Measurements from ENCODE around the gene ELN. TPM values are rescaled to one million over a fixed set of nuclear protein-coding genes. Genes with fewer than 3 reads are reported as not detected.

The ELN gene
- total RNA-seq, 2 experiments from 2014 or later, result 0.06 TPM; not detected in 1

- ChIA-PET CTCF (interaction anchor here (1.0 kb wide), 1 partner anchor 11 kb away, joined by 3 read pairs; no protein-coding TSS in a partner anchor), POLR2A (no interaction called here)
These were observed 50.5 kb downstream of the ELN start for GRCh38 chr7:74078461-74078860.

GRCh38 chr7:74082770-74083116 is 54.8 kb downstream of the ELN start:
- POLR2A ChIA-PET, result interaction anchor here (1.3 to 1.7 kb wide), 3 partner anchors 12 to 92 kb away, joined by 3 to 20 read pairs (median 19); partner anchors contain the start of gene EIF4H

GRCh38 chr7:74083117-74083876 is 55.3 kb downstream of the ELN start, which contains the start of gene LIMK1:
Gene LIMK1, plus strand, starts transcription at chr7:74083804. Its CDS starts 187 bp downstream, at chr7:74083991.
- POLR2A ChIA-PET, result interaction anchor here (1.0 to 1.7 kb wide), 6 partner anchors 11 to 100 kb away, joined by 3 to 20 read pairs (median 4); partner anchors contain the start of gene EIF4H
- CTCF ChIA-PET, result interaction anchor here (1.1 kb wide), 2 partner anchors 10 to 123 kb away, joined by 3 read pairs; no protein-coding TSS in a partner anchor

More at GRCh38 chr7:74082770-74083116, 54.8 kb downstream of the ELN start:
- CTCF ChIA-PET, result interaction anchor here (1.1 kb wide), 1 partner anchor 124 kb away, joined by 3 read pairs; no protein-coding TSS in a partner anchor

GRCh38 chr7:74083928-74084721 is 56.2 kb downstream of the ELN start:
- ChIA-PET POLR2A (interaction anchor here (0.5 to 1.7 kb wide), 7 partner anchors 10 to 100 kb away, joined by 3 to 20 read pairs (median 5); partner anchors contain the start of gene EIF4H), CTCF (interaction anchor here (1.1 kb wide), 1 partner anchor 9 kb away, joined by 3 read pairs; no protein-coding TSS in a partner anchor)

GRCh38 chr7:74084722-74085578 is 57.0 kb downstream of the ELN start:
- CTCF ChIA-PET, result interaction anchor here (0.6 kb wide), 1 partner anchor 211 kb away, joined by 3 read pairs; no protein-coding TSS in a partner anchor
- POLR2A ChIA-PET, result interaction anchor here (0.5 to 1.7 kb wide), 2 partner anchors 9 to 322 kb away, joined by 7 to 20 read pairs; no protein-coding TSS in a partner anchor

- ChIA-PET POLR2A (no interaction called here), CTCF (no interaction called here)
These were observed 59.9 kb downstream of the ELN start for GRCh38 chr7:74087791-74088453.

GRCh38 chr7:74092321-74092963 is 64.5 kb downstream of the ELN start:
- POLR2A ChIA-PET, result no interaction called here
- CTCF ChIA-PET, result interaction anchor here (1.1 to 1.3 kb wide), 2 partner anchors 9 to 83 kb away, joined by 3 to 5 read pairs; partner anchors contain the start of gene LIMK1

GRCh38 chr7:74092964-74093471 is 65.0 kb downstream of the ELN start:
- ChIA-PET CTCF (interaction anchor here (1.1 to 1.3 kb wide), 2 partner anchors 9 to 82 kb away, joined by 3 to 5 read pairs; partner anchors contain the start of gene LIMK1), POLR2A (interaction anchor here (3.0 kb wide), 1 partner anchor 9 kb away, joined by 20 read pairs; the partner anchor contains the start of gene LIMK1)

- POLR2A ChIA-PET, result interaction anchor here (3.0 kb wide), 1 partner anchor 10 kb away, joined by 20 read pairs; the partner anchor contains the start of gene LIMK1
- CTCF ChIA-PET, result interaction anchor here (0.6 to 1.3 kb wide), 4 partner anchors 10 to 391 kb away, joined by 3 to 5 read pairs (median 3); partner anchors contain the start of genes ABHD11 and LIMK1
These were observed 65.8 kb downstream of the ELN start for GRCh38 chr7:74093671-74094223.

GRCh38 chr7:74094224-74095101 is 66.5 kb downstream of the ELN start:
- CTCF ChIA-PET, result interaction anchor here (0.6 to 1.3 kb wide), 3 partner anchors 81 to 390 kb away, joined by 3 to 5 read pairs (median 3); partner anchors contain the start of gene ABHD11
- POLR2A ChIA-PET, result interaction anchor here (3.0 kb wide), 1 partner anchor 11 kb away, joined by 20 read pairs; the partner anchor contains the start of gene LIMK1

GRCh38 chr7:74095135-74095534 is 67.2 kb downstream of the ELN start:
- POLR2A ChIA-PET, result interaction anchor here (3.0 kb wide), 1 partner anchor 11 kb away, joined by 20 read pairs; the partner anchor contains the start of gene LIMK1
- CTCF ChIA-PET, result no interaction called here

- CTCF ChIA-PET, result interaction anchor here (1.2 kb wide), 1 partner anchor 108 kb away, joined by 3 read pairs; no protein-coding TSS in a partner anchor
- POLR2A ChIA-PET, result interaction anchor here (1.3 kb wide), 1 partner anchor 15 kb away, joined by 3 read pairs; the partner anchor contains the start of gene LIMK1
These were observed 70.1 kb downstream of the ELN start for GRCh38 chr7:74097937-74098614.

GRCh38 chr7:74099031-74099430 is 71.1 kb downstream of the ELN start:
- ChIA-PET POLR2A (no interaction called here), CTCF (no interaction called here)

GRCh38 chr7:74101061-74101681 is 73.2 kb downstream of the ELN start:
- POLR2A ChIA-PET, result no interaction called here
- CTCF ChIA-PET, result no interaction called here

All from activated CD8-positive, alpha-beta memory T cell treated with anti-CD3 and anti-CD28 coated beads for 36 hours (primary cell).